Dendritic cell treated with granulocyte-macrophage colony-stimulating factor and Interleukin-4, amounts not matched to agents 40 ng/mL and 50 ng/mL, for 4 days (primary cell): ENCODE measurements around the gene CSTPP1.

ENCODE experiments used
- H3K27ac Mint-ChIP-seq: one replicate; pipeline ENCODE4 v1.8.0; 2022; ENCODE audit warnings: mild to moderate bottlenecking, mixed read lengths
- H3K27me3 Mint-ChIP-seq: one replicate; pipeline ENCODE4 v1.8.0; 2022; ENCODE audit warnings: mild to moderate bottlenecking, mixed read lengths
- H3K36me3 Mint-ChIP-seq: one replicate; pipeline ENCODE4 v1.8.0; 2022; ENCODE audit warnings: low read depth, mixed read lengths
- H3K4me1 Mint-ChIP-seq: one replicate; pipeline ENCODE4 v1.8.0; 2022; ENCODE audit warnings: low read depth, mixed read lengths
- H3K4me3 Mint-ChIP-seq: one replicate; pipeline ENCODE4 v1.8.0; 2022; ENCODE audit warnings: mild to moderate bottlenecking, moderate library complexity, mixed read lengths
- H3K9me3 Mint-ChIP-seq: one replicate; pipeline ENCODE4 v1.8.0; 2022; ENCODE audit warnings: mixed read lengths
- intact Hi-C: fragments of 100-400 bp; cut with micrococcal nuclease; formaldehyde crosslinking; loops from one replicate; pipeline ENCODE4 v1.15.0; 2022

The CSTPP1 gene

GRCh38 chr11:47000033-47000432 lies 63.5 kb downstream of the CSTPP1 start:
- Mint-ChIP-seq H3K9me3 (no peaks in the 10 kb centered on the region), H3K4me3 (no peak overlapping the region), H3K36me3 (peaks cover 14% of the 10 kb centered on the region), H3K27ac (no peak overlapping the region), H3K27me3 (no peaks in the 10 kb centered on the region), H3K4me1 (peaks cover 32% of the 10 kb centered on the region)
- intact Hi-C loops = no loop called here

GRCh38 chr11:47001781-47002181 lies 65.2 kb downstream of the CSTPP1 start:
- H3K27me3 Mint-ChIP-seq = no peaks in the 10 kb centered on the region
- H3K36me3 Mint-ChIP-seq = peaks cover 14% of the 10 kb centered on the region
- no peak overlapping the region for H3K27ac Mint-ChIP-seq
- peaks cover 32% of the 10 kb centered on the region for H3K4me1 Mint-ChIP-seq
- H3K4me3 Mint-ChIP-seq = no peak overlapping the region
- intact Hi-C loops = no loop called here
- H3K9me3 Mint-ChIP-seq = no peaks in the 10 kb centered on the region

- no peaks in the 10 kb centered on the region for H3K27me3 Mint-ChIP-seq
- H3K4me1 Mint-ChIP-seq = peaks cover 32% of the 10 kb centered on the region
- H3K4me3 Mint-ChIP-seq = no peak overlapping the region
- H3K36me3 Mint-ChIP-seq = peaks cover 9% of the 10 kb centered on the region
- intact Hi-C loops = no loop called here
- H3K27ac Mint-ChIP-seq = no peak overlapping the region
- H3K9me3 Mint-ChIP-seq = no peaks in the 10 kb centered on the region
Observed at GRCh38 chr11:47002390-47002789, 65.8 kb downstream of the CSTPP1 start.

- intact Hi-C loops = no loop called here
- Mint-ChIP-seq H3K4me1 (peaks cover 32% of the 10 kb centered on the region), H3K27me3 (no peaks in the 10 kb centered on the region), H3K9me3 (no peaks in the 10 kb centered on the region), H3K4me3 (no peak overlapping the region), H3K36me3 (no peaks in the 10 kb centered on the region), H3K27ac (no peak overlapping the region)
Observed at GRCh38 chr11:47003180-47003877, 66.8 kb downstream of the CSTPP1 start.

- no peaks in the 10 kb centered on the region for H3K27me3 Mint-ChIP-seq
- H3K9me3 Mint-ChIP-seq = no peaks in the 10 kb centered on the region
- peaks cover 32% of the 10 kb centered on the region for H3K4me1 Mint-ChIP-seq
- H3K36me3 Mint-ChIP-seq = no peaks in the 10 kb centered on the region
- intact Hi-C loops = no loop called here
- no peak overlapping the region for H3K27ac Mint-ChIP-seq
- H3K4me3 Mint-ChIP-seq = no peak overlapping the region
Observed at GRCh38 chr11:47004595-47005033, 68.1 kb downstream of the CSTPP1 start.

- no peak overlapping the region for H3K27ac Mint-ChIP-seq
- no peak overlapping the region for H3K4me3 Mint-ChIP-seq
- H3K36me3 Mint-ChIP-seq = no peaks in the 10 kb centered on the region
- H3K27me3 Mint-ChIP-seq = no peaks in the 10 kb centered on the region
- peaks cover 32% of the 10 kb centered on the region for H3K4me1 Mint-ChIP-seq
- intact Hi-C loops = no loop called here
- no peaks in the 10 kb centered on the region for H3K9me3 Mint-ChIP-seq
Observed at GRCh38 chr11:47005441-47005840, 68.9 kb downstream of the CSTPP1 start.

GRCh38 chr11:47007579-47007978 lies 71.0 kb downstream of the CSTPP1 start:
- Mint-ChIP-seq H3K4me1 (peaks cover 21% of the 10 kb centered on the region), H3K27me3 (no peaks in the 10 kb centered on the region), H3K9me3 (no peaks in the 10 kb centered on the region), H3K27ac (no peak overlapping the region), H3K4me3 (no peak overlapping the region), H3K36me3 (no peaks in the 10 kb centered on the region)
- intact Hi-C loops = no loop called here

GRCh38 chr11:47010179-47010578 lies 73.6 kb downstream of the CSTPP1 start:
- H3K4me3 Mint-ChIP-seq = no peak overlapping the region

GRCh38 chr11:47014097-47014496 lies 77.5 kb downstream of the CSTPP1 start:
- Mint-ChIP-seq H3K4me1 (no peaks in the 10 kb centered on the region), H3K36me3 (no peaks in the 10 kb centered on the region), H3K9me3 (no peaks in the 10 kb centered on the region), H3K4me3 (no peak overlapping the region), H3K27me3 (no peaks in the 10 kb centered on the region), H3K27ac (no peak overlapping the region)
- intact Hi-C loops = no loop called here

More at GRCh38 chr11:47010179-47010578, 73.6 kb downstream of the CSTPP1 start:
- H3K4me1 Mint-ChIP-seq = no peaks in the 10 kb centered on the region
- intact Hi-C loops = no loop called here
- H3K27ac Mint-ChIP-seq = no peak overlapping the region
- no peaks in the 10 kb centered on the region for H3K36me3 Mint-ChIP-seq
- H3K9me3 Mint-ChIP-seq = no peaks in the 10 kb centered on the region
- H3K27me3 Mint-ChIP-seq = no peaks in the 10 kb centered on the region

GRCh38 chr11:47018637-47019036 lies 82.1 kb downstream of the CSTPP1 start:
- intact Hi-C loops = no loop called here
- Mint-ChIP-seq H3K4me3 (no peak overlapping the region), H3K4me1 (no peaks in the 10 kb centered on the region), H3K9me3 (no peaks in the 10 kb centered on the region), H3K36me3 (no peaks in the 10 kb centered on the region), H3K27me3 (no peaks in the 10 kb centered on the region), H3K27ac (no peak overlapping the region)

- no peaks in the 10 kb centered on the region for H3K36me3 Mint-ChIP-seq
- intact Hi-C loops = no loop called here
- no peaks in the 10 kb centered on the region for H3K9me3 Mint-ChIP-seq
- no peak overlapping the region for H3K4me3 Mint-ChIP-seq
- H3K27me3 Mint-ChIP-seq = no peaks in the 10 kb centered on the region
- no peaks in the 10 kb centered on the region for H3K4me1 Mint-ChIP-seq
- no peak overlapping the region for H3K27ac Mint-ChIP-seq
Observed at GRCh38 chr11:47020793-47021526, 84.4 kb downstream of the CSTPP1 start.

- H3K36me3 Mint-ChIP-seq = no peaks in the 10 kb centered on the region
- H3K9me3 Mint-ChIP-seq = no peaks in the 10 kb centered on the region
Observed at GRCh38 chr11:47021527-47021818, 84.9 kb downstream of the CSTPP1 start.

GRCh38 chr11:47021965-47022364 lies 85.4 kb downstream of the CSTPP1 start:
- Mint-ChIP-seq H3K27ac (no peak overlapping the region), H3K9me3 (no peaks in the 10 kb centered on the region), H3K4me1 (no peaks in the 10 kb centered on the region), H3K4me3 (no peak overlapping the region), H3K27me3 (no peaks in the 10 kb centered on the region), H3K36me3 (no peaks in the 10 kb centered on the region)
- intact Hi-C loops = no loop called here

More at GRCh38 chr11:47021527-47021818, 84.9 kb downstream of the CSTPP1 start:
- intact Hi-C loops = no loop called here
- no peak overlapping the region for H3K27ac Mint-ChIP-seq
- no peaks in the 10 kb centered on the region for H3K27me3 Mint-ChIP-seq
- no peak overlapping the region for H3K4me3 Mint-ChIP-seq
- H3K4me1 Mint-ChIP-seq = no peaks in the 10 kb centered on the region

GRCh38 chr11:47028195-47029093 lies 91.9 kb downstream of the CSTPP1 start:
- H3K27ac Mint-ChIP-seq = no peak overlapping the region
- no peaks in the 10 kb centered on the region for H3K27me3 Mint-ChIP-seq
- intact Hi-C loops = no loop called here

More at GRCh38 chr11:47028195-47029093, 91.9 kb downstream of the CSTPP1 start:
- no peaks in the 10 kb centered on the region for H3K9me3 Mint-ChIP-seq
- H3K4me3 Mint-ChIP-seq = no peak overlapping the region
- no peaks in the 10 kb centered on the region for H3K36me3 Mint-ChIP-seq
- H3K4me1 Mint-ChIP-seq = no peaks in the 10 kb centered on the region
